Activated CD8-positive, alpha-beta memory T cell treated with anti-CD3 and anti-CD28 coated beads for 4 hours (primary cell): Measurements from ENCODE around the gene RGS11.

Experiments
- DNase-seq, 2 donors: peaks; one replicate each; pipeline ENCODE4 v3.0.0-alpha.2; 2020; ENCODE audit warnings: low read depth in 2 of 2

The RGS11 gene

DNA sequence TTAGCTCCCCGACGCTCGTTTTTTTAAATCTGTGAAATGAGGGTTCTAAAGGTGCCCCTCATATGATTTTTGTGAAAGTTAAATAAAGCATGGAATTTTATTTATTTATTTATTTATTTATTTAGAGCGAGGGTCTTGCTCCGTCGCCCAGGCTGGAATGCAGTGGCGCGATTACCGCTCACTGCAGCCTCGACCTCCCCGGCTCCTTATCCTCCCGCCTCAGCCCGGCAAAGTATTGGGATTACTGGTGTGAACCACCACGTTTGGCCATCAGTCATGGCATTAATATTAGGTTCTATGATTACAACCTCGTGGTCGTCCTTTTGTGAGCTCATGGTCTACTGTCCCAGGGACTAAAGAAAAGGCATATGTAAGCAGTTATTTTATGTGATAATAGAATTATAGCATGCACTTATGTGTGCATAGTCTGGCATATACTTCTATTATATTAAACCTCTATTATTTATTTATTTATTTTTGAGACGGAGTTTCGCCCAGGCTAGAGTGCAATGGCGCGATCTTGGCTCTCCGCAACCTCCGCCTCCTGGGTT is 45.9 kb downstream of the RGS11 start:
- no peak for DNase-seq

DNA sequence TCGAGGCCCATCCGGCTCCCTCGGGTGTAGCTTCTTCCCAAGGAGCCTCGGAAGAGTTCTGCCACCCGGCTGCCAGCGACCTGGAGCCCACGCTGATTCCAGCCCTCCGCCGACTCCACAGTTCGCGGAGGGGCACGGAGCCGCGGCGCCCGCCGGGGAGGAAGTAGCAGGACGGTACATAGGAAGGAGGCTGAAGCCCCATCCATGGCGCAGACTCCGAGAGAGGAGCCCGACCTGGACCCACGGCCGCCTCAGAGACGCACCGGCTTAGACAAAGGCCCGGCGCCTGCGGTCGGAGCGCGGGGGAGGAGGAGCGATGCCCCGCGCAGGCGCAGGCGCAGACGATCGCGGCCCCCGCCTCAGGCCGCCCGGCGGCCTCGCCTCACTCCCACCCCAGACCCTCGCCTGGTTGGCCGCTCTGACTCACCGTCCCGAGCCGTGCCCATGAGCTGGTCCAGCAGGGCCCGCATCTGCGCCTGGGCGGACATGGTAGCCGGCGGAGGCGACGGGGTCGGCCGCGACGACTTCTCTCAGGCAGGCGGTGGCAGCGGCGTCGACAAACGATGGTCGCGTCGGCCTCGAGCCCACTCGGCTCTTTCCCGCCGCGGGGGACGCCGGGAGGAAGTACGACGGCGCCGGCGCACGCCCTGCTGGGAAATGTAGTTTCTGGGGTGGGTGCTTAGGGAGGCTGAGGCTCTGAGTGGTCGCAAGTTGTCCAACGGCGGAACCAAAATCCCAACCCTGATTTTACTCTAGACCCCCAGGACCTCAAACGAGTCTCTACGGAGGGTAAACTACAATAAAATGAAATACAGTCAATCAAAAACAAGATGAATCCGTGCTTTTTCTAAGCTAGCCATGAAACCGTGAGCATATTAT is 46.7 kb downstream of the RGS11 start, which contains the start of gene LUC7L:
TSS of gene LUC7L (minus strand) at position 598 of the 879 bp plus-strand sequence. CDS start at position 488, 110 bp downstream.
- DNase-seq: peak; percentile 67 to 71

DNA sequence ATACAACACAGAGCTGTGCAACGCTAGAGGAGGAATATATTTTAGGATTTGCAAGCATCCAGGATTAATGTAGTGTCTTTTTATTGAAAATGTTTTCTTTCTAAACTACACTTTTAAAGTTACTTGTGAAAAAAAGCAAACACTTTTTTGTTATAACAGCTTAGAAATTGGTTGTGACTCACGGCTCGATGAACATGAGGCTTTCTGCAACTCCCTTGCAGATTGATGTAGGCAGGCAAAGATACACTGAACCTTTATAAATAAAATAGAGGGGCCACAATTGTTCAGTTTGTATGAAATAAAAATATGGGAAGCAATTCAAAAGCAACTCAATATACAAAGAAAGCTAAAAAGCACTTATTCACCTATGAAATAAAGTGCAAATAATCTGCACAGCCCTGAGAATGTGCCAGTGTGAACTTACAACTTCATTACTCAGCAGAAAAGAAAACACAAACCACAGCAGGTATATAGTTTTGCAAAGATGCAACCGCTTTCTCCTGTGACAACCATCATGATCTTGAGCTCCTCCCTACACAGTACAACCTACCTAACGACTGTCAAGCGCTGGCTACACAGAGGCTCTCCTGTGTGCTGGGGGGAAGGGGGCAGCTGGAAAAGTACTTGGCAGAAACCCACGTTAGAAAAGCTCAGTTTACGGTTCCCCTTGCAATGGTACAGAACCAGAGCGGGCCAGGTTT is 47.4 kb downstream of the RGS11 start:
- DNase-seq: no peak

DNA sequence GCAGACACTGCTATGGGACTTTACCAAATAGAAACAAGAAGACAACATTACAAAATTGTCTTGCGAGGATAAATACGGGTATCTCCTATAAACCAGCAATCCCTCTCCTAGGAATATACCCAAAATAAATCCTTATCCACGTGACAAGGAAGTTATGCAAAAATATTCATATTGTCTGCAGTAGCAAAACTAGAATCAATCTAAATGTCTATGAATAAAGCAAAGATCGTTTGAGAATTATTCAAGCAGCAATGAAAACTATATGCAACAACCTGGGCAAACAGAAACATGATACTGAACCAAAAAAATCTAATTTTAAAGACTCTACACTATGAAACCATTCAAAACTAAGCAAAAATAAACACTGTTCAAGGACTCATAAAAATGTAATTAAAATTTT is 55.7 kb downstream of the RGS11 start:
- no peak for DNase-seq
